Measurements from ENCODE around the gene TLE5.
"Not testable (repeated sequence)": the region's sequence is repeated elsewhere in the genome, so short reads cannot be mapped to it uniquely, and the experiment has no call there.

Gene TLE5

DNA sequence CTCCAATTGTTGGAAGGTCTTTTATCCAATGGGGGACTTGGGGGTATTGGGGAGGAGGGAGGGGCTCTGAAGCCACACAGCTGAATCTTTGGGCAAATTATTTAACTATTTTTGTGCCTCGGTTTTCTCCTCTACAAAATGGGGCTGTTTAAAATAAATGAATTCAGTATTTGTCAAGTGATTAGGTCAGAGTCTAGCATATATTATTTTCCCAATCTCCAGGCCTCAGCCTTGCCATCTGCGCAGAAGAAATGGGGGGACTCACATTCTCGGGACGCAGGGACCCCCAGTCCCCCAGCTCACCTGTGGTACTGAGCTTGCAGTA lies 1.5 kb downstream of the TLE5 start:
- no peak for DNase-seq

DNA sequence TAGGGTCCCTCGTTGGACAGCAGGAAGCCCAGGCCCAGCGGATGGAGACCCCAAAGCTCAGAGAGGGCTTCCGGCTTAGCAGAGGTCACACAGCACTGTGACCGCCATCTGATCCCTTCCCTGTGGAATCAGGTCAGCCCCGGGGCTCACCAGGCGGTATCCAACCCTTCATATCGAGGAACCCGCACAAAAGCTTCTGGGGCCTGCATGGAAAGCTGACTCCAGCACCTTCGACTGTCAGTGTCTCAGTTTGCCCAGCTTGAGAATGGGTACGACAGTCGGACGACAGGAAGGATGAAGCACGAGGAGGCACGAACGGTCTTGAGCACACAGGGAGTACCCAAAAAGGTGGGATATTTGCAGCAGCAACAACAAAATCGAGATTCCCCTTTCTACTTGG lies 2.6 kb downstream of the TLE5 start:
- DNase-seq, result no peak

DNA sequence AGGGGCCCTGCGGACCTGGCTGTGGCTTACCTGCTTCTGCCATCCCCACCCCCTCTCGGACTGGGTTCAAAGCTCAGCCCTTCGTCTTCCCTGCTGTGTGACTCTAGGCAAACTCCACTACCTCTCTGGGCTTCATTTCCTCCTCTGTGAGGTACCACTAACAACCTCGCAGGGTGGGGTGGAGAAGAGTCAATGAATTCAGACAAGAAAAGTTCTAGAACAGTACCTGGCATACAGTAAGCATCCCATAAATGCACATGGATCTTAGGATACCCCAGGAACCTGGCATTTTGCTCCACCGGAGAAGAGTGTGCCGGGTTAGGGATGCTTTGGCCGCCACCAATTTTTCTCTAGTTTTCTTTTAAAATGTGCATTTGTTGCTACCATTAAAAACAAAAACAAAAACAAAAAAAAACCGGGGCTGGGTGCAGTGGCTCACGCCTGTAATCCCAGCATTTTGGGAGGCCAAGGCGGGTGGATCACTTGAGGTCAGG lies 3.4 kb downstream of the TLE5 start:
- DNase-seq, result no peak

DNA sequence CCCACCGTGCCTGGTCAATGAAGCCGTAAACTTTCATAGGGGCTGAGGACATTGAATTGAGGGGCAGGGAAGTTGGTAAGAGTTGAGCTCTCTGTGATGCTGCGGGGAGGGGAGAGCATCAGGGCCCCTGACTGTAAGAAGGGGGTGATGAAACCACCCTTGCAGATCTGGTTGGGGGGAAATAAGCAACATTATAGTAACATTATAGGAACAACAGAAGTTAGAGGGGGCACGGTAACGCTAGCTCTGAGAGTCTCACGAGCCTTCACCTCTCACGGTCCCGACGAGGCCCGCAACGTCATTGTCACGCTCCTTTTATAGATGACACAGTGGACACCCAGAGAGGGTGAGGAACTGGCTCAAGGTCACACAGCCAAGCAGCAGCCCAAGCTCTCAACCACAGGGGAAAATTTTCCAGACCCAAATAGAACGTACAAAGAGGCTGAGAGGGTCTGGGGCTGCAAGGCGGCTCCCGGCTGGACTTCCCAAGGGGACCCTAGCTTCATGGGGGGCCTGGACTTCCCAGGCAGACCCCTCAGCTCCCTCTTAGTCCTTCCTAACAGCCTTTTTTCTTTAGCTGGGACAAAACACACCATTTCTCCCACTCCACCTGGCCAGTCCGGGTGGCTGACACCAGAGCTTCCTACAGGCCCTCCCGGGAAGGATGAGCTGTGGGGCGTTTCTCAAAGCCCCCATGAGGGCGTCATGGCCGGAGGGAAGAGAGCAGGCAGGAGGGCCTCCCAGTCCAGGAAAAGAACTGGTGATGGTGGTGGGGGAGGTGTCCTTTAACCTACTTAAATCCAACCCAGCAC lies 4.1 kb downstream of the TLE5 start:
- no peak for DNase-seq

DNA sequence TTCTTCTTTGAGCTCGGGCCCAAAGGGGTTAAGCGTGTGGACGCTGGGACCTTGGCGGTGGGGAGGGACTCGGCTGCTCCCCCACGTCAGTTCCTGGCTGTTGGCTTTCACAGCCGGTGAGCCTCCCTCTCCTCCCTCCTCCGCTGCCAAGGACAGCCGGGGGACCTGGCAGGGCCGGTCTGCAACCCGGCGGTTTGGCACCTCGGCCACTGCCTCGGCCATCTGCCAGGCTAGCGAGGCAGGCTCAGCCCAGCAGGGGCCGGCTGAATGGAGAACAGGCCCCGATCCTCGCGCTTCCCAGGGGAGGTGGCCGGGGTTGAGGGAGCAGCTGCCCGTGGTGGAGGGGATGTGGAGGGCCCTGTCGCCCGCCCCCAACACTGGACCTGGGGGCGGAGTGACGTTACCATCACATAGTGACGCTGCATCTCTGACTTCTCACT lies 5.0 kb downstream of the TLE5 start:
- no peak for DNase-seq

DNA sequence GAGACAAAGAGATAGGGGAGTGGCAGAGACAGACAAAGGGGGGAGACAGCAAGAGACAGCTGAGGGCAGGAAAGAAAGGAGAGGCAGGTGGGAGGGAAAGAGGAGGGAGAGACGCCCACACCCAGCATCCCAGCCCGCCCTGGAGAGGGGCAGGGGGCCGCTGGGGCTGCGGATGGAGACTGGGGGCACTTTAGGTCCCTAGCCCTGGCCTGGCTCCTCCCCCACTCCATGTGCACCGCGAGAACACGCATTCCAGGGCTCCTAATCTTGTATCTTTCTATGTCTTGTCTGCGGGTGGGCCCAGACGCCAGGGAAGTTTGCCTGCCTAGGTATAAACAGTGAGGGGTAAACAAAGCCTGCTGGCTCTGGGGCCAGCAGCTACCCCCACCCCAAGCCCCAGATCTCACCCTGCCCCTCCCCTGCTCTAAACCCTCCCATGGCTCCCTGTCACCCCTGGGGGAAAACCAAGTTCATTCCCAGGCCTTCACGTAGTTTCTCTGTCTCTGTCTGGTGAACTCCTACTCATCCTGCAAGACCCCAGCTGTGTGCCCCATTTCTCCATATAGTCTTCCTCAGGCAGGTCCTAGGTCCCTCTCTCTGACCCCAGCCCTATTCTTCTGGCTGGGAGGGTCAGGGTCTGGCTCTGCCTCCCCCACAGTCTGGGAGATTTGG lies 5.7 kb downstream of the TLE5 start:
- no peak for DNase-seq

DNA sequence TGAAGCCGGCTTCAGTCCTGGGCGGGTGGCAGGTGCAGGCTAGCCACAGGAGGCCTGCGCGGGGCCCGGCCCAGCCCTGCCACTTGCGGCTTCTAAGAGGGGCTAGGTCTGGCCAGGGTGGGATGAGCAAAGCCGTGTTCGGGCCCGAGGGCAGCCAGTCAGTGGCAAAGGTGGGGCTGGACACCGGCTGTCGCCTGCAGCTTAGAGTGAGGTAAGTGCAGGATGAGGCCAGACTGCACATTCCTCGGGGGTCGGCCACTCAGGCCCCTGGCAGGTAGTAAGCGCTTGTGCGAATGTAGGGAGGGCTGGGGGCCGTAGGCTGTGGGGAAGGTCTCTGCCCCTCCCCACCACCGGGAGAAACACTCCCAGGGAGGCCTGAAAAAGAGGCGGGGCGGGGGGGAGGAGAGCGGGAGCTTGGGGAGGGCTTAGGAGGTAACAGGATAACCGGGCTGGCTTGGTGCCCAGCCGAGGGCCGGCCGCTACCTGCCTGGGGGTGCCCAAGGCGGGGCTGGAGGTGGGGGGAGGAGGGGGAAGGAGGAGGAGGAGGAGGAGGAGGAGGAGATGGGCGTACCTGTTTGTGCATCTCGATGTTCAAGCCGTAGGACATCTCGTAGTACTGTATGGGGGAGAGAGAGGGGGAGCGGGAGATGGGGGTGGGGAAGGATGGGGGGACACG lies 6.4 kb downstream of the TLE5 start:
- DNase-seq, result no peak

DNA sequence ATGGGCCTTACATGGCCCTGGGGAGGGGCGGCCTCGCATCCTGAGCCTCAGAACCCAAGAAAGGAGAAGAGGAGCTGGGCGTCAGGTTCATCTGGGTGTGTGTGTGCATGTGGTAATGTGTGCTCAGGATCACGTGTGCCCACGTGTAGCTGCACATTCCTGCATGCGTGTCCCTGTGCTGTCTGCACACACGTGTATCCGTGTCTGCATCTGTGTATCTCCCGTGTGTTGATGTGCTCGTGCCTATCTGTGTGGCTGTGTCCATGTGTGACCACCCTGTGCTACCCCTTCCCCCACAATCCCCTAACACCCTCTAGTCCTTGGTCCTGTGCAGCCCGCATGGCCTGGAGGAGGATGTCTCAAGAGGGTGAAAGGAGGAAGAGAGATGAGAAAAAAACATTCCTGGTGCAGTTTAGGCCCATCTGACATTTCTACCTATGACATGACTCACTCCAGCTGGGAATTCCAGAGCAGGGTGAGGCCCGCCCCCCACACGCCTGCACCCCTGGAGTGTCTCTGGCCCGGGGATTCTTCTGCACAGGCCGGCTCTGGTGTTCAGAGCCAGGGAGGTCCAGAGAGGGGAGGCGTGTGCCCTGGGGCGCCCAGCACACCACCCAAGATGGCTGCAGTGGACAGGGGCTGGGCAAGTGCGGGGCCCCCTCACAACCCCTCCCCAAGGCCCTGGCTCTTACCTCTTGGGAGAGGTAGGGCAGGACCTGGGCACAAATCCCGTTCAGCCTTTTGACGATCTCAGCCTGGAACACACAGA lies 7.1 kb downstream of the TLE5 start:
- no peak for DNase-seq

DNA sequence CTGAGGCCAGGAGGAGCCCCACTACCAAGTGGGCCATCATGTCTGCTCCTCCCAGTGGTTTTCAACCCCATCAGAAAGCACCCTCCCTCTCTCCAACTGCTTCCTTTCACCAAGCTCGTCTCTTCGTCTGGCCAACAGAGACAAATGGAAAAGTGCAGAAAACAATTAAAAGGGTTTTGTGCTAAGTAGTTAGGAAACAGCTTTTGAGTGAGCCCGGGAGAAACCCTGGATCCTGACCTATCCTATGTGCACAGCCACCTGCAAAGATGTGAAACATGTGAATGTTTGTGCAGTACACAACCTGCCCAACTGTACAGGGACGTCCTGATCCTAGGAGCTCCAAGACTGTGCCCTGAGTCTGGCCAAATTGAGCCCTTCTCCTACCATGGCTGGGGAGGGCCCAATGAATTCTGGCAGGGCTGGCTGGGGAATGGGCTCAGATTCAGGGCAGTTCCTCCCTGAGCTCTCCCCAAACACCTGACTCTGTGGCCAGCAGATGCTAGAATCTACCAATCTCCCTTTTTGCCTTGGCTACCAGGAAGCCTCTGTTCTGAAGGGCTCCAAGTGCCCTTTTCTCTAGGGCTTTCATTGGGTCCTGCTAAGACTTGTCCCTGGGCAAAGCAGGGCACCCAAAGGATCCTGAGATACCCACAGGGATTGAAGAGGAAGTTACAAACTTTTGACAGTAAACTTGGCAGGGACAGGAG lies 7.9 kb downstream of the TLE5 start:
- DNase-seq, result no peak

DNA sequence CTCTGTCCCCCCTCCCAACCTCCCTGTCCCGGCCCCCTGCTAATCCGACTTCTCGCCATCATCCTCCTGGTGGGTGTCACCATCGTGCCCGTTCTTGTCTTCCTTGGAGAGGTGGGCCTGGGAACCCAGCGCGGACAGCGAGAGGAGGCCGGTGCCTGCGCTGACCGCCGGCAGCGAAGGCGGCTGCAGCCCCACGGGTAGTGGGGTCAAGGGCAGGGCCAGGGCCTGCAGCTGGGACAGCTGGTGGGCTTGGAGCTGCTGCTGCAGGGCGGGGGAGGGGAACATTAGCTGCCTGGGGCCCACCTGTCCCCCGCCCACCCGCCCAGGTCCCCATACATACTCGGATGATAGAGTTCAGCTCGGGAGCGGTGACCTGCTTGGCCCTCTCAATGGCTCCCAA lies 8.5 kb downstream of the TLE5 start:
- DNase-seq, result no peak

DNA sequence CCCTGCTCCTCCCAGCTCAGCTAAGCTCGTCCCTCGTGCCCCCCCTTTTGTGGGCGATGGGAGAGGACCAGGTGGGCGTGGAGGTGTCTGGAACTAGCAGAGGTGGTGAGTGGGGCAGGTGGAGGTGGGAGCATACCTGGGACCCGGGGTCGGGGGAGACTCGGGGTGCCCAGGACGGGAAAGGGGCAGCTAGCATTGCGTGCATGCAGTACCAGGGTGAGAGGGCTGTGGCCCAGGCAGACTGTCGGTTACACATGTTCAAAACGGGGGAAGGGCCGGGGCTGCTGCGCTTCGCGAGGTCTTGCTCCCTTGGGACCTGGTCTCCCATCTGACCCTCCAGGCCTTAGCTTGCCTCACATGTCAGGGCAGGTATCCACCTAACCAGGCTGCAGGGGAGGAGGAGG lies 9.1 kb downstream of the TLE5 start:
- no peak for DNase-seq

DNA sequence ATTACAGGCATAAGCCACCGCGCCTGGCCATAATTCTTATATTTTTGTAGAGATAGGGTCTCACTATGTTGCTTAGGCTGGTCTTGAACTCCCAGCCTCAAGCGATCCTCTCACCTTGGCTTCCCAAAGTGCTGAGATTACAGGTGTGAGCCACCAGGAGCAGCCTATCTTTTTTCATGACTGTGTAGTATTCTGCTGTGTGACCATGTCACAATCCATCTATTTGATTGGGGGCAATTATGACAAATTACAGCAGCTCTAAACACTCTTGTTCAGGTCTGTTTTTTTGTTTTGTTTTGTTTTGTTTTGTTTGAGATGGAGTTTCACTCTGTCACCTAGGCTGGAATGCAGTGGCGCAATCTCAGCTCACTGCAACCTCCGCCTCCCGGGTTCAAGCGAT lies 12.3 kb downstream of the TLE5 start:
- not testable (repeated sequence) for DNase-seq

DNA sequence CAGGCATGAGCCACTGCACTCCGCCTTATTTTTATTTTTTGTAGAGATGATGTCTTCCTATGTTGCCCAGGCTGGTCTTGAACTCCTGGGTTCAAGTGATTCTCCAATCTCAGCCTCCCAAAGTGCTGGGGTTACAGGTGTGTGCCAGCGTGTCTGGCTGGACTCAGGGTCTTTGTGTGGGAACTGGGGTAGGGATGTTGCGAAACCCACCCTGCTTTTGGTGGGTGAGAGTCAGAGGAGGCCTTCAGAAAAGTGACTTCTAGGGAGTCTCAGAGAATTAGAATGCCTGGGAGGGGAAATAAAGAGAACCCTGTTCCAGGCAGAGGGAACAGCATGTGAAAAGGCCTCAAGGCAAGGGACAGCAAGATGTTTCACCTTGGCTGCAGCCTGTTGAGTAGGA lies 13.2 kb downstream of the TLE5 start:
- no peak for DNase-seq

DNA sequence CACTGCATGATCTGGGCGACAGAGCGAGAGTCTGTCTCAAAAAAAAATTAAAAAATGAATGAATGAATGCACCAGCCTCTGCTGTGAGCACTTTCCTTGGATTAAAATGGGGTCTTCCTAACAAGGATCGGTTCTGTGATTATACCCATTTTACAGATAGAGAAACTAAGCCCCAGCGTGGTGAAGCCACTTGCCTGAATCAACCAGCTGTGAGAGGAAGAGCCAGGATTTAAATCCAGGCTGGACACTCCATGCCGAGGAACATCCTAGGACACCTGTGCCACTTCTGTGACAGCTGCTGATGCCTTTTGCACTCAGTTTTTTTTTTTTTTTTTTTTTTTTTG lies 14.1 kb downstream of the TLE5 start:
- no peak for DNase-seq

DNA sequence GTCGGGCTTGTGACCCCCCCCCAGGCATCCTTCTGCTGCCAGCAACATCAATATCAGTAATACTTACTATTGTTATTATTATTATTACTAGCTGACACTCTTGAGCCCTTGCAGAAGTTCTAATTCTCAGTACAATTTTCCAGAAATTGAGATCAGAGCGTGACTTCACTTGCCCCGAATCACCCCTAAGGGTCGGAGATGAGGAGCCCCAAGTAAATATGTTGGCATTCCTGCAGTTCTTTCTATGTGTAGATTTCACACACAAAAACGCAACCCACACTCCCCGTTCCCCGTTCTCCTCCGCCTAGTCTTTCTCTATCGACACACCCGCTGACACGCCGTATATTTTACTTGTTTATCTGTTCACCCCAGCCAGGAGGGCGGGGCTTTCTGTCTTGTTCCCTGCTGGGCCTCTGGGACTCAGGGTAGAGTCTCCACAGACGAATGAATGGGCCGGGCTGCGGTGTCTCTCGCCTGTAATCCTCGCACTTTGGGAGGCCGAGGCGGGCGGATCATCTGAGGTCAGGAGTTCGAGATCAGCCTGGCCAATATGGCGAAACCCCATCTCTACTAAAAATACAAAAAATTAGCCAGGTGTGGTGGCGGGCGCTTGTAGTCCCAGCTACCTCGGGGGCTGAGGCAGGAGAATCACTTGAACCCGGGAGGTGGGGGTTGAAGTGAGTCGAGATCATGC lies 14.7 kb downstream of the TLE5 start:
- peak; percentile 73 for DNase-seq

DNA sequence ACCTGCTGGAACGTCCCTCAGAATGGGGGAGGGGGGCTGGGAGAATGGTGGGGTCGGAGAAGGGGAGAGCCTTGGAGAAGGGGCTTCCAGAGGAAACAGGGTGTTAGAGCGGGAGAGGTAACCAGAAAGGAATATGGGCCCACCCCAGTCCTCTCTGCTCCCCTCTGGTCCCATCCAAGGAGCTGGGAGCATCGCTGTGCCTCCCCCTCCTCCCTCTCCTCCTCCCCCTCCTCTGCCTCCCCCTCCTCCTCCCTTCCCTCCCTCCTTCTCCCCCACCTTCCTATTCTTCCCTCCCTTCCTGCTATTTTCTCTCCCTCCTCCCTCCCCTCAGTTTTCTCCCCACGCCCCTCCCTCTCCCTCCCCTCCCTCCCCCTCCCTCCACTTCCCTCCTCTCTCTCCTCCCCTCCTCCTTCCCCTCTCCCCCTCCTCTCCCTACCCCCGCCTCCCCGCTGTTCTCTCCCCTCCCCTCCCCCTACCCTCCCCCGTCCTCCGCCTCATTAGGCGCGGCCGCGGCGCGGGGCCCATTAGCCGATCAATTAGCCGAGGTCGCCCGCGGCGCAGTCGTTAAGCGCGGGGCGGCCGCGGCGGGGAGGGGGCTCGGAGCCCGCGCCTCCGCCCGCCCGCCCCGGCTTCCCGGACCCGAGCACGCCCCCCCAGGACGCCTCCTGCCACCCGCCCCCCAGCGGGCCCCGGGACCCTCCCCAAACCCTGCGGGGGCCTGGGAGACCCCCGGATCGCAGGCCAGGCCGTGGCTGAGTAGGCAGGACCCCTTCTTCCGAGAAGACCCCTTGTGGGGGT lies 15.4 kb downstream of the TLE5 start:
- DNase-seq, result peak; percentile 43

DNA sequence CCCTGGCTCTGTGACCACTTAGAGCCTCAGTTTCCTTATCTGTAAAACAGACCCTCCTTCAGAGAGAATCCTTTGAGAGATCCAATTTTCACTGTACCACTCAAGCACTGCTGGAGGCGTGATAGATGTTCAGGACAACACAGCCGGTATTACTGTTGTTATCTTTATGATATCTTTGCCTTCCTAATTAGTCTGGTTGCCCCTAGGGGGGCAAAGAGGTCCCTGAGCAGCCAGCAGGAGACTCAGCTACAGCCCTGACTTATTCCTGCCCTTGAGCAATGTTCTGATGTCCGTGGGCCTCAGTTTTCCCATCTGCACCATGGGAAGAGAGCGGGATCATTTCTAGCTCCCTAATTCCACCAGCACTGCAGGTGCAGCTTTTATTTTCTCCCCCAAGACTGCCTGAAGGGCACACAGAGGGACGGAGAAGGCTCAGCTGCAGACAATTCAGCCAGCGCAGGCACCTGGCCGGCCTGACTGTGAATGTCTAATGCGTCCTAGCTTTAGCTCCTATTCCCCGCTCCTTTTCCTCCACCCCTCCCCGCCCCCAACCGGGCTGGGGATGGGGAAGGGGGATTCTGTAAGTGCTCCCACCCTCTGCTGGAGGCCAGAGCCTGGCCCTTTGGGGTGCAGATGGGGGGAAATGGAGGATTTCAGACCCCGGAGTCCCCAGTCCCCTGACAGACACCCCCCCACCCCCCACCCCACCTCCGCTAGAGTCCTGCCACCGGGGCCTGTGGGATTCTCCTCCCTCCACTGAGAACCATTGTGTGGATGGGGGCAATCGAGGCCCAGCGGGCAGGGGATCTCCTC lies 16.2 kb downstream of the TLE5 start:
- no peak for DNase-seq

DNA sequence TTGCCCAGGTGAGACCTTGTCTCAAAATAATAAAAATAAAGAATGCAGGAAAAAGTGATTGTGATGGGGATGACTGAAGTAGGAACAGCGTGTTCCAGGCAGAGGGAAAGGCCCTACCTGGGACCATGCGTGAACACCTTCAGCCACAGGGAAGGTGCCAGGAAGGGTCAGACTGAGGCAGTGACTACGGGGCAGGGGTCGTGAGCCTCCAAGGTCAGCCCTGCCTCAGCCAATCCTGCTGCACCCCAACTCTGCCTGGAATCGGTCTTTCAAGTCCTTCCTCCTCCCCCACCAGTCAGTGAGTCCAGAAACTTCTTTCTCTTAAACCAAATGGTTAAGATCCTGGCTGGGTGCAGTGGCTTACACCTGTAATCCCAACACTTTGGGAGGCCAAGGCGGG lies 17.1 kb downstream of the TLE5 start:
- no peak for DNase-seq

DNA sequence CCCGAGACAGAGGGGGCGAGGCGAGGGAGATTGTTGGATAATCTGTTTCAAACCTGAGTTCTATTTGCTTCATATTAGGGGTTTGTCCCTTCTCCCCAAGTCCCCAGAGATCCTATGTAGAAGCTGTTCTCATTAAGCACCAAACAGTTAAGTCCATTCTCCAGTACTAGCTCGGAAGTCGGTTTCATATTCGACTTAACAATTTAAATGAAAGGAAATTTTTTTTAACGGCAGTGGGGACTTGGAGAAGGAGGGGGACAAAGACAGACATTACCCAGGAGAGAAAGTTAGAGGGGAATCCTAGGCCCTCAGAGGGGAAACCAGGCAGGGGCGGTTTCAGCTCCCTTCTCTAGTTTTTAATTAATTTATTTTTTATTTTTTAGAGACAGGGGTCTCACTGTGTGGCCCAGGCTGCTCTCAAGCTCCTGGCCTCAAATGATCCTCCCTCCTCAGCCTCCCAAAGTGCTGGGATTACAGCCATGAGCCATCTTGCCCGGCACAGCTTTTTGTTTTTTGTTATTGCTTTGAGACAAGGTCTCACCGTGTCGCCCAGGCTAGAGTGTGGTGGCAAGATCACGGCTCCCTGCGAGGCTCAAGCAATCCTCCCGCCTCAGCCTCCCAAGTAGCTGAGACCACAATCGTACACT lies 19.6 kb downstream of the TLE5 start:
- DNase-seq, result no peak

Measured in CD4-positive, alpha-beta T cell treated with Interleukin-12 subunit alpha and Interleukin-12 subunit beta, for 1 hour (primary cell).